Measurements from ENCODE around the gene ATIC. TPM values are rescaled to one million over a fixed set of nuclear protein-coding genes. Genes with fewer than 3 reads are reported as not detected.

Gene ATIC
- polyA plus RNA-seq, 1 donor from 2014 or later = 9.5 TPM

DNA sequence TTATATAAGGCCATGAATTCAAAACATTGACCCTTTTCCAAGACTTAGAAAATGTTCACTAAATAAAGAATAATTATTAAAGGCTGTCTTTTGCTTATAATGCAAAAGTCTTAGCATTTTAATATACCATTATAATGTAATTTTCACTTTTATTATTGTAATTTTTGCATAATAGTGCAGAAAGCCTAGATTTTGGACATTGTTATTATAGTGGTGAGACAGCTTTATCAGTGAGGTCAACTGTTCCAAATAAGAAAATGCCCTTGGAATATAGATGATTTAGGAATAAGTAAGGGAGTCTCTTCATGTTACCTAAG lies 56.6 kb downstream of the ATIC start:
- Histone ChIP-seq H3K79me2 (replicated peaks; ENCODE audit: insufficient read depth, low read length) (no peaks in the 10 kb centered on the region), H3K27ac (ENCODE audit: low read length) (no peak overlapping the region), H3K9me3 (ENCODE audit: low read length) (no peaks in the 10 kb centered on the region), H3K4me3 (ENCODE audit: low read length) (no peak overlapping the region), H4K20me1 (ENCODE audit: insufficient read depth) (no peaks in the 10 kb centered on the region), H3K9ac (ENCODE audit: low read length) (no peak overlapping the region), H3K27me3 (ENCODE audit: insufficient read depth, low read depth, low read length) (no peaks in the 10 kb centered on the region), H3K4me2 (ENCODE audit: low read length) (no peak overlapping the region), H2AFZ (ENCODE audit: low read depth, low read length) (no peak overlapping the region), H3K36me3 (ENCODE audit: insufficient read depth, low read length) (no peaks in the 10 kb centered on the region), H3K9me2 (ENCODE audit: insufficient read depth, low read length) (no peaks in the 10 kb centered on the region), H3F3A (ENCODE audit: insufficient read depth, low read length, poor library complexity, severe bottlenecking) (no peaks in the 10 kb centered on the region)
- TF ChIP-seq EP300 (conservative IDR thresholded peaks at IDR 0.05; ENCODE audit: poor library complexity, severe bottlenecking) (no peak), EZH2 (IDR thresholded peaks at IDR 0.05; ENCODE audit: borderline replicate concordance, insufficient read depth, low read length, poor library complexity, severe bottlenecking) (no peak), MXI1 (conservative IDR thresholded peaks at IDR 0.05; ENCODE audit: poor library complexity, severe bottlenecking) (no peak), RAD21 (conservative IDR thresholded peaks at IDR 0.05) (no peak), TAF1 (IDR thresholded peaks at IDR 0.05; ENCODE audit: low read depth) (no peak), SMC3 (conservative IDR thresholded peaks at IDR 0.05; ENCODE audit: poor library complexity) (no peak), POLR2AphosphoS5 (IDR thresholded peaks at IDR 0.05) (no peak)
- TF ChIP-seq, protein P1, sequence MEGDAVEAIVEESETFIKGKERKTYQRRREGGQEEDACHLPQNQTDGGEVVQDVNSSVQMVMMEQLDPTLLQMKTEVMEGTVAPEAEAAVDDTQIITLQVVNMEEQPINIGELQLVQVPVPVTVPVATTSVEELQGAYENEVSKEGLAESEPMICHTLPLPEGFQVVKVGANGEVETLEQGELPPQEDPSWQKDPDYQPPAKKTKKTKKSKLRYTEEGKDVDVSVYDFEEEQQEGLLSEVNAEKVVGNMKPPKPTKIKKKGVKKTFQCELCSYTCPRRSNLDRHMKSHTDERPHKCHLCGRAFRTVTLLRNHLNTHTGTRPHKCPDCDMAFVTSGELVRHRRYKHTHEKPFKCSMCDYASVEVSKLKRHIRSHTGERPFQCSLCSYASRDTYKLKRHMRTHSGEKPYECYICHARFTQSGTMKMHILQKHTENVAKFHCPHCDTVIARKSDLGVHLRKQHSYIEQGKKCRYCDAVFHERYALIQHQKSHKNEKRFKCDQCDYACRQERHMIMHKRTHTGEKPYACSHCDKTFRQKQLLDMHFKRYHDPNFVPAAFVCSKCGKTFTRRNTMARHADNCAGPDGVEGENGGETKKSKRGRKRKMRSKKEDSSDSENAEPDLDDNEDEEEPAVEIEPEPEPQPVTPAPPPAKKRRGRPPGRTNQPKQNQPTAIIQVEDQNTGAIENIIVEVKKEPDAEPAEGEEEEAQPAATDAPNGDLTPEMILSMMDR (IDR thresholded peaks at IDR 0.05; ENCODE audit: poor library complexity, severe bottlenecking) = no peak
- TF ChIP-seq, protein P2, sequence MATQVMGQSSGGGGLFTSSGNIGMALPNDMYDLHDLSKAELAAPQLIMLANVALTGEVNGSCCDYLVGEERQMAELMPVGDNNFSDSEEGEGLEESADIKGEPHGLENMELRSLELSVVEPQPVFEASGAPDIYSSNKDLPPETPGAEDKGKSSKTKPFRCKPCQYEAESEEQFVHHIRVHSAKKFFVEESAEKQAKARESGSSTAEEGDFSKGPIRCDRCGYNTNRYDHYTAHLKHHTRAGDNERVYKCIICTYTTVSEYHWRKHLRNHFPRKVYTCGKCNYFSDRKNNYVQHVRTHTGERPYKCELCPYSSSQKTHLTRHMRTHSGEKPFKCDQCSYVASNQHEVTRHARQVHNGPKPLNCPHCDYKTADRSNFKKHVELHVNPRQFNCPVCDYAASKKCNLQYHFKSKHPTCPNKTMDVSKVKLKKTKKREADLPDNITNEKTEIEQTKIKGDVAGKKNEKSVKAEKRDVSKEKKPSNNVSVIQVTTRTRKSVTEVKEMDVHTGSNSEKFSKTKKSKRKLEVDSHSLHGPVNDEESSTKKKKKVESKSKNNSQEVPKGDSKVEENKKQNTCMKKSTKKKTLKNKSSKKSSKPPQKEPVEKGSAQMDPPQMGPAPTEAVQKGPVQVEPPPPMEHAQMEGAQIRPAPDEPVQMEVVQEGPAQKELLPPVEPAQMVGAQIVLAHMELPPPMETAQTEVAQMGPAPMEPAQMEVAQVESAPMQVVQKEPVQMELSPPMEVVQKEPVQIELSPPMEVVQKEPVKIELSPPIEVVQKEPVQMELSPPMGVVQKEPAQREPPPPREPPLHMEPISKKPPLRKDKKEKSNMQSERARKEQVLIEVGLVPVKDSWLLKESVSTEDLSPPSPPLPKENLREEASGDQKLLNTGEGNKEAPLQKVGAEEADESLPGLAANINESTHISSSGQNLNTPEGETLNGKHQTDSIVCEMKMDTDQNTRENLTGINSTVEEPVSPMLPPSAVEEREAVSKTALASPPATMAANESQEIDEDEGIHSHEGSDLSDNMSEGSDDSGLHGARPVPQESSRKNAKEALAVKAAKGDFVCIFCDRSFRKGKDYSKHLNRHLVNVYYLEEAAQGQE (IDR thresholded peaks at IDR 0.05; ENCODE audit: borderline replicate concordance) = no peak

DNA sequence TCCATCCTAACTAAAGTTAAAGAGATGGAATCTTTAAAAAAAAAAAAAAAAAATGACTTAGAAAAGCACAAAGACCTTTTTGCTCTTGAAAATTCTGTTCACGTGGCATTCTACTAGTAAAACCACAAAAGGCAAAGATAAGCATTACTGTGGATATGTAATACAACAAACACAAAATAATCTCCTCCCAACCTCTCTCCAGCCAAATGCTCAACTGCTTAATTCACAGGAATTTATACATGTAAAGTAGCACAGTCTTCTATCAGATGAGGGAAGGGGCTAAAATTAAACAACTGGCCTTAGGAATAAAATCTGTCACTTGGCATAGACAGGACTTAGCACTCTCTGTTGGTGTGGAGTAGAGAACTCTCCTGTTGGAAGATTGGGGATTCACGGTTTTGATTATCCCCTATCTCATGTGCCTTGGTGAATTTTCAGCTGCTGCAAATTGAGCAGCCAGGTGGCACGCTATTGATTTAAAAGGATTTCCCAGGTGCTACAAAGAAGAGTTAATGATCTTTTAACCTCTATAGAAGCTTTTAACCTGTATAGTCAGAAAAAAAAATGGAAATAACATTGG lies 57.4 kb downstream of the ATIC start:
- H3K36me3 ChIP-seq (ENCODE audit: insufficient read depth, low read length) = no peaks in the 10 kb centered on the region
- H3K79me2 ChIP-seq (replicated peaks; ENCODE audit: insufficient read depth, low read length) = no peaks in the 10 kb centered on the region
- H3K9me2 ChIP-seq (ENCODE audit: insufficient read depth, low read length) = no peaks in the 10 kb centered on the region
- no peak overlapping the region for H3K4me2 ChIP-seq (ENCODE audit: low read length)
- TF ChIP-seq TAF1 (IDR thresholded peaks at IDR 0.05; ENCODE audit: low read depth) (no peak), EZH2 (IDR thresholded peaks at IDR 0.05; ENCODE audit: borderline replicate concordance, insufficient read depth, low read length, poor library complexity, severe bottlenecking) (no peak), SMC3 (conservative IDR thresholded peaks at IDR 0.05; ENCODE audit: poor library complexity) (no peak), MXI1 (conservative IDR thresholded peaks at IDR 0.05; ENCODE audit: poor library complexity, severe bottlenecking) (no peak), RAD21 (conservative IDR thresholded peaks at IDR 0.05) (no peak), POLR2AphosphoS5 (IDR thresholded peaks at IDR 0.05) (no peak), EP300 (conservative IDR thresholded peaks at IDR 0.05; ENCODE audit: poor library complexity, severe bottlenecking) (no peak)
- TF ChIP-seq, protein P2 (IDR thresholded peaks at IDR 0.05; ENCODE audit: borderline replicate concordance) = no peak
- TF ChIP-seq, protein P1 (IDR thresholded peaks at IDR 0.05; ENCODE audit: poor library complexity, severe bottlenecking) = no peak
- H3K9ac ChIP-seq (ENCODE audit: low read length) = no peak overlapping the region
- H3K27ac ChIP-seq (ENCODE audit: low read length) = no peak overlapping the region
- H3F3A ChIP-seq (ENCODE audit: insufficient read depth, low read length, poor library complexity, severe bottlenecking) = no peaks in the 10 kb centered on the region
- no peak overlapping the region for H3K4me3 ChIP-seq (ENCODE audit: low read length)
- H4K20me1 ChIP-seq (ENCODE audit: insufficient read depth) = no peaks in the 10 kb centered on the region
- no peak overlapping the region for H2AFZ ChIP-seq (ENCODE audit: low read depth, low read length)
- no peaks in the 10 kb centered on the region for H3K27me3 ChIP-seq (ENCODE audit: insufficient read depth, low read depth, low read length)
- no peaks in the 10 kb centered on the region for H3K9me3 ChIP-seq (ENCODE audit: low read length)

Data from neural cell (in vitro differentiated cells).